ENCODE data around the gene CIRBP.
"Not testable (repeated sequence)": the region's sequence is repeated elsewhere in the genome, so short reads cannot be mapped to it uniquely, and the experiment has no call there.

CIRBP gene

GRCh38 chr19:1308718-1309117 is 39.6 kb downstream of the CIRBP start:
- DNase-seq (ENCODE audit: low read depth in 3 of 3, low spot score in 1 of 3): no peak

- no peak for DNase-seq (ENCODE audit: low read depth in 3 of 3, low spot score in 1 of 3)
Measured at GRCh38 chr19:1309977-1310852, 41.1 kb downstream of the CIRBP start.

GRCh38 chr19:1310853-1311180 is 41.7 kb downstream of the CIRBP start:
- no peak for DNase-seq (ENCODE audit: low read depth in 3 of 3, low spot score in 1 of 3)

DNA sequence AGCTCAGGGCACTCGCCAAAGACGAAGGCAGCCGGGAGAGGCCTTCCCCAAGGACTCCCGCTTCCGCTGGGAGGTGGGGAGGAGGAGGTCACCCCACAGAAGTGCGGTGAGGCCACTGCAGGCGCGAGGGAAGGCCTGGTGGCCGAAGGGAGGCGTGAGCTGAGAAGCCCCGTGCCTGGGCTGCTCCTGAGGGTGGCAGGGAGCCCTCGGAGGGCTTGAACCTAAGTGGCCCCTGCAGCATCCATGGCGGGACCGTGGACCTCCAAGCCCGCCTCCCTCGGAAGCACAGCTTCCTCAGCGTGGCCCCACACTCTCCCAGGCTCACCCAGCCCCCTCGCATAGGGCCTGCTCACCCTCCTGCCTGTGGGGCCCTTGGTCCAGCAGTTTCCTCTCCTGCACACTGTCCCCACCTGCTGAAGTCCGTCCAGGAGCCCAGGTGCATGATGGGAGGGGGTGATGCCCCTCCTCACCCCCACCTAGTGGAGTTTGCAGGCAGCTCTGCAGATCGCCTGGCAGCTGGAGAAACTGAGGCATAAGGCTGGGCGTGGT is 42.5 kb downstream of the CIRBP start:
- DNase-seq (ENCODE audit: low read depth in 3 of 3, low spot score in 1 of 3): no peak

DNA sequence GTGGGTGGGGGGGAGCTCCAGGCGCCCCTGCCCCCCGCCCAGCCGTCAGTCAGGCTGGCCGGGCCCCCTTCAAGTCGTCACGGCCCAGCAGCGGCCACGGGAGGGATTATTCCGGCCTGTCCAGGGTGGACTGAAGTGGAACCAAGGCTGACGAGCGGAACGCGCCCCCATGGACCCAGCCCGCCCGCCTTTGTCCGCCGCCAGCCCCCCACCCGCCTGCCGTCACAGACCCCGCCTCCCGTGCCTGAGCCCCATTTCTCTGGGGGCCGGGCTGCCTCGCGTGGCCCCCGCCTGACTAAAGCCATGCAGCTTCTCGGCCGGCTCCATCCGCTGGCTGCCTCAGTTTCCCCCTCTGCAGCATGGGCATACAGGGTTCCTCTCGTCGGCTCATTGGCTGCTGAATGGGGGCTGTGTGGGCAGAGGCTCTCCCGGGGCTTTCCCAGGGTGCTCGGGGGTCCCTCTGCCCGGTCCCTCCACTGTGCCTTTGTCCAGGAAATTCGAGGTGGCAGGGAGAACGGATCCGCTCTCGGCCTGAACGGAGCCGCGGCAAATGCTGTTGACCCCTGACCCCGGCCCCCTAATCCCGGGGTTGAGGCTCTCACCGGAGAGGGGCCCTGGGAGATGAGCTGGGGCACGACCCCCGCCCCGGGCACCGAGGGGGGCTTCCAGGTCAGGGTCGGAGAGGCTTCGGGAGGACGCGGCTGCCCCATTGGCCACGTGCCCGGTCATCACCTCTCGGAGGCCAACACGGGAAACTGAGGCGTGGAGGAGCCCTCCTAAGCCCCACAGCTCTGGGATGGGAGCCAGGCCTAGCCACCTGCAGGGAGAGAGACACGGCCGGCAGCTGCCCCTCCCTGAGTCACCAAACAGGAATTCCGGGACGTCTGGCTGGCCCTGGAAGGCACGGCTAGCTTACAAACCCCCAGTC is 43.9 kb downstream of the CIRBP start:
- no peak for DNase-seq (ENCODE audit: low read depth in 3 of 3, low spot score in 1 of 3)

DNA sequence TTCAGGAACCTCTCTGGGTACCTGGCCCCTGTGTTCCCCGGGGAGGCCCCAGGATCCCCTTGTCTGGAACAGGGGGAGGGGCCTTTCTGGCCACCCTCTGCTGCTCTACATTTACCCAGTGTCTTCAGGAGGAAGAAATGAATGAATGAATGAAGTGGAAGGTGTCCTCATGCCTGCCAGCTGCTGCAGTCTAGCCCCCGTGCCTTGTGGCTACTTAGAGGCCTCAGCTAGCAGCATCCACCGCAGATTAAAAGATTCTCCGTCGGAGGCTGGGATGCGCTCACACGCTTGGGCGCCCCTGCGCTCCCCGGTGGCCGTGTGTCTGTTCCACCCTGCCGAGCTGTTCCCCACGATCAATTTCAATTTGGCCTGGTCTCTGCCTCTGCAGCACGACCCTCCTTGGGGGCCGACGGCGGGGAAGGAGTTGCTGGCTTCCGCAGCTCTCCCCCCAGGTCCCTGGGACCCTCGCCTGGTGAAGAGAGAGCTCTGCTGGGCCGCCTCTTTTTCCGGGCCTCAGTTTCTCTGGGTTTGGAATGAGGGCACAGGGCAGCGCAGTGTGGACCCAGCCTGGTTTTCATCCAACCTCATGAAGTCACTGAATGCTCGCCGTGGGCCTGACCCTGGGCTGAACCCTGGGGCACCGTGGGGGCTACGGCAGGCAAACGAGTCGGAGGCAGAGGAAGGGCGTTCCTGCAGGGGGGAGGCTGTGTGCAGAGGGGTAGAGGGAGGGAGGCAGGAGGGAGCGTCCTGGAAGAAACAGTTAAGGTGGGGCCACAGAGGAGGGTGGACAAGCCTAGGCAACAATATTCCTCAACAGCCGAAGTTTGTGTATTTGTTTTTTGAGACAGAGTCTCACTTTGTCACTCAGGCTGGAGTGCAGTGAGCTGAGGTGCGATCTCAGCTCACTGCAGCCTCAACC is 44.8 kb downstream of the CIRBP start:
- DNase-seq (ENCODE audit: low read depth in 3 of 3, low spot score in 1 of 3): no peak

- no peak for DNase-seq (ENCODE audit: low read depth in 3 of 3, low spot score in 1 of 3)
Measured at GRCh38 chr19:1315470-1316166, 46.5 kb downstream of the CIRBP start.

GRCh38 chr19:1316466-1316865 is 47.3 kb downstream of the CIRBP start:
- no peak for DNase-seq (ENCODE audit: low read depth in 3 of 3, low spot score in 1 of 3)

DNA sequence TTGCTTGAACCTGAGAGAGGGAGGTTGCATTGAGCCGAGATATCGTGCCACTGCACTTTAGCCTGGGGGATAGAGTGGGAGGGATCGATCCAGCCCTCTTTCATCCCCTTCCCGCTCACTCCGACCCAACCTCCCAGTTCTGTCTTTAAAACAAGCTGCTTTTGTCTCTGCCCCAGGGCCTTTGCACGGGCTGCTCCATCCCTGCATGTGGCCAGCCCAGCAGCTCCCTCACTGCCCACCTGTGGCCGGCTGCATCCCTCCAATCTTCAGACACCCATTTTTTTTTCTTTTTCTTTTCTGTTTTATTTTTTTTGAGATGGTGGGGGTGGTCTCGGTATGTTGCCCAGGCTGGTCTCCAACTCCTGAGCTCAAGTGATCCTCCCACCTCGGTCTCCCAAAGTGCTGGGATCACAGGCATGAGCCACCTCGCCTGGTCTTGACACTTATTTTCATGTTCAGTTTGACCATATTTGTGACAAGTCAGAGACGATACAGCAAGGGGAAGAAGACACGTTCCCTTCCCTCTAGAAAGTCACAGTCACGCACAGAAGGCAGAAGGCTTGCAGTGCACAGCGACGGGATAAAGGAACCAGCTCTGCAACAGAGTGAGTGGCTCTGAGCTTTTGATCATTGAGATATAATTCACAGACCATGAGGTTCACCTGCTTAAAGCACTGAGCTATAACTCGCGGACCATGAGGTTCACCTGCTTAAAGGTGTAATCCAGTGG is 48.3 kb downstream of the CIRBP start:
- DNase-seq (ENCODE audit: low read depth in 3 of 3, low spot score in 1 of 3): no peak

- DNase-seq (ENCODE audit: low read depth in 3 of 3, low spot score in 1 of 3): no peak
Measured at GRCh38 chr19:1318678-1319471, 49.7 kb downstream of the CIRBP start.

DNA sequence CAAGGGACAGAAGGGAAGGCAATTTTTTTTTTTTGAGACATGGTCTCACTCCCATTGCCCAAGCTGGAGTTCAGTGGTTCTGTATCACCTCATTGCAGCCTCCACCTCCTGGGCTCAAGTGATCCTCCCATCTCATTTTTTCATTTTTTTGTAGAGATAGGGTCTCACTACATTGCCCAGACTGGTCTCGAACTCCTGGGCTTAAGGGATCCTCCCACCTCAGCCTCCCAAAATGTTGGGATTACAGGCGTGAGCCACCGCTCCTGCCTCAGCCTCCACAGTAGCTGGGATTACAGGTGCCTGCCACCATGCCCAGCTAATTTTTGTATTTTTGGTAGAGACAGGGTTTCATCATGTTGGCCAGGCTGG is 51.1 kb downstream of the CIRBP start:
- DNase-seq (ENCODE audit: low read depth in 3 of 3, low spot score in 1 of 3): not testable (repeated sequence)

- DNase-seq (ENCODE audit: low read depth in 3 of 3, low spot score in 1 of 3): no peak
Measured at GRCh38 chr19:1321539-1321938, 52.4 kb downstream of the CIRBP start.

GRCh38 chr19:1322198-1322981 is 53.3 kb downstream of the CIRBP start:
- DNase-seq (ENCODE audit: low read depth in 3 of 3, low spot score in 1 of 3): no peak

- DNase-seq (ENCODE audit: low read depth in 3 of 3, low spot score in 1 of 3): no peak
Measured at GRCh38 chr19:1324249-1324805, 55.2 kb downstream of the CIRBP start.

Data from stimulated activated CD4-positive, alpha-beta T cell treated with anti-CD3 and anti-CD28 coated beads, TNF-alpha, amount 100 ng/mL, for 1 hour (primary cell).